ENCODE measurements around the gene GPR35. TPM values are rescaled to one million over a fixed set of nuclear protein-coding genes. Genes with fewer than 3 reads are reported as not detected.
"Not testable (repeated sequence)": the region's sequence is repeated elsewhere in the genome, so short reads cannot be mapped to it uniquely, and the experiment has no call there.

GPR35 gene
- total RNA-seq, 1 donor from 2014 or later, result 1.5 TPM

GRCh38 chr2:240615820-240616547 is 9.3 kb upstream of the GPR35 start:
- DNase-seq, result no peak
- H3K27me3 Mint-ChIP-seq (ENCODE audit: unreplicated experiment), result peaks cover 2% of the 10 kb centered on the region
- H3K9me3 Mint-ChIP-seq (ENCODE audit: unreplicated experiment), result peaks cover 8% of the 10 kb centered on the region
- H3K4me1 Mint-ChIP-seq (ENCODE audit: low read depth, unreplicated experiment), result no peaks in the 10 kb centered on the region
- no peak for TF ChIP-seq CTCF (IDR thresholded peaks at IDR 0.05; ENCODE audit: partially characterized antibody, unreplicated experiment)
- H3K4me3 Mint-ChIP-seq (ENCODE audit: unreplicated experiment), result no peak overlapping the region
- no peak overlapping the region for H3K27ac Mint-ChIP-seq (ENCODE audit: unreplicated experiment)
- peaks cover 33% of the 10 kb centered on the region for H3K36me3 Mint-ChIP-seq (ENCODE audit: unreplicated experiment)

GRCh38 chr2:240616860-240617666 is 8.2 kb upstream of the GPR35 start:
- H3K9me3 Mint-ChIP-seq (ENCODE audit: unreplicated experiment), result peaks cover 10% of the 10 kb centered on the region
- H3K27me3 Mint-ChIP-seq (ENCODE audit: unreplicated experiment); DNase-seq; H3K27ac Mint-ChIP-seq (ENCODE audit: unreplicated experiment); H3K4me1 Mint-ChIP-seq (ENCODE audit: low read depth, unreplicated experiment); H3K4me3 Mint-ChIP-seq (ENCODE audit: unreplicated experiment): not testable (repeated sequence)
- H3K36me3 Mint-ChIP-seq (ENCODE audit: unreplicated experiment), result peaks cover 27% of the 10 kb centered on the region

DNA sequence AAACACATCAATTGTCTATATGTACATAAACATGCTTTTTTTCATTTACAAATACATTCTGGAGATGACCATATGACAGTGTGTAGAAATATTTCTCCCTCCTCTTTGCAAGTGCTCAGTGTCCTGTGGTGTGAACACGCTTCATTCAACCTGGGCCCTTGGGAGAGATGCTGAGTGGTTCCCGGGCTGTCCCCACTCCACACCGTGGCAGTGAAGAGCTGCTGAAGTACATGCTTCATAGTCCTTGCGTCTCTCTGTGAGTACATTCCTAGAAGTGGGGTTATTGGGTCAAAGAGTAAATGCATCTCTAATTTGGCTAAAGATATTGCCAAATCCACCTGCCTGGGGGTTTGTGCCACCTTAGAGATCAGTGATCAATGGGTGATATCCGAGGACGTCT is 6.5 kb upstream of the GPR35 start:
- no peak for DNase-seq
- no peak overlapping the region for H3K4me3 Mint-ChIP-seq (ENCODE audit: unreplicated experiment)
- peaks cover 14% of the 10 kb centered on the region for H3K9me3 Mint-ChIP-seq (ENCODE audit: unreplicated experiment)
- peaks cover 27% of the 10 kb centered on the region for H3K36me3 Mint-ChIP-seq (ENCODE audit: unreplicated experiment)
- H3K27me3 Mint-ChIP-seq (ENCODE audit: unreplicated experiment), result peaks cover 3% of the 10 kb centered on the region
- H3K27ac Mint-ChIP-seq (ENCODE audit: unreplicated experiment), result no peak overlapping the region
- no peak for TF ChIP-seq CTCF (IDR thresholded peaks at IDR 0.05; ENCODE audit: partially characterized antibody, unreplicated experiment)
- no peaks in the 10 kb centered on the region for H3K4me1 Mint-ChIP-seq (ENCODE audit: low read depth, unreplicated experiment)

DNA sequence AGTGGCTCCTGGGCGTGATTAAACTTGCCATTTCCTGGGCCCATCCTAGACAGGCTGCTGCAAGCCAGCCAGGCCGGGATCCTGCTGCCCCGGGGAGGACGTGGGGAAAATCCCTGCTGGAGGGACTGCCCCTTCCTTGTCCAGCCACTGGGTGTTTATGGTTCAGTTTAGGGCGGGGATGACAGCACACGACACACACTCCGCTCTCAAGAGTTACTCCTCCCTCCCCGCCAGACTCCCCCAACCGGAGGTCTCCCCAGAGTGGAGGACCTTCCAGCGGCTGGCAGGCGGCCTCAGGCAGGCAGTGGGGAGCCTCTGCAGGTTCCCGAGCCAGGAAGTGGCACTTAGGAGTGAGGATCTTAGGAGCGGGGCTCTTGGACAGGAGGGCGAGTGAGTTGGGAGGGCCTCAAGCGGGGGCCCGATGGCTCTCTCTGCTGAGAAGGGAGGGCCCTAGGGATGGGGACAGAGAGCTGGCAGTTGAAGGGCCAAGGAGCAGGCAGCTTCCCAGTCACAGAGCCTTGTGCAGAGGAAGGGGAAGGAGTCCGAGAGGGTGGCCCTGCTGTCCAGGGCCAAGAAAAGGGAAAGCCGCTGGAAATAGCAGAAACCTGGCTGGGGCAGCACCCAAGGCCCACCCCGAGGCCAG is 5.7 kb upstream of the GPR35 start:
- no peak for DNase-seq
- Mint-ChIP-seq H3K4me3 (ENCODE audit: unreplicated experiment) (no peak overlapping the region), H3K4me1 (ENCODE audit: low read depth, unreplicated experiment) (no peaks in the 10 kb centered on the region), H3K27me3 (ENCODE audit: unreplicated experiment) (peaks cover 3% of the 10 kb centered on the region), H3K36me3 (ENCODE audit: unreplicated experiment) (peaks cover 27% of the 10 kb centered on the region), H3K27ac (ENCODE audit: unreplicated experiment) (no peak overlapping the region), H3K9me3 (ENCODE audit: unreplicated experiment) (peaks cover 14% of the 10 kb centered on the region)
- TF ChIP-seq CTCF (IDR thresholded peaks at IDR 0.05; ENCODE audit: partially characterized antibody, unreplicated experiment), result no peak

DNA sequence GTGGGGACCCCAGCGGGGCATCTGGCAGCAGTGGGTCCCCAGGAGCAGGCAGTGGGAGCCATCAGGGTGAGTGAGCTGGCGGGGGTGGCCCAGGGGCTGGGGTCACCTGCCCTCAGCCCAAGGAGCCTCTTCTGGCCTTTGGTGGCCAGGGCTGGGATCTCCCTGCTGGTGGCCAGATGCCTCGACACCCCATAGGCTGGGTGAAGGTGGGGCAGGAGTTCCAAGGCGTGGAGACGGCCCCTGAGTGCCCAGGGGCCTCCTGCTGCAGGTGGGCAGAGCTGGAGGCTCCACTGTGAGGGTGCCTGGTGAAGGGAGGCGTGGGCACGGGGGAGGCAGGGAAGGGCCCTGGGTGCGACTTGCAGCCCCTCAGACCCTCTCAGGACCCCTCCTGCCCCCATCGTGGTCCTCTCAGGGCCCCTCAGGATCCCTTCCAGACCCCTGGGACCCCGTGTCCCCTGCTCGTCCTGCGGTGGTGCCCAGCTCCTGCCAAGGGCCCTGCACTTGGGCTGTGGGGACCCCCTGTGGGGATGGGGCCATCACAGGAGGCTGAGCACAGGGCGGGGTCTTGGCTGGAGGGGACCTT is 5.0 kb upstream of the GPR35 start:
- Mint-ChIP-seq H3K4me1 (ENCODE audit: low read depth, unreplicated experiment) (no peaks in the 10 kb centered on the region), H3K36me3 (ENCODE audit: unreplicated experiment) (peaks cover 27% of the 10 kb centered on the region), H3K4me3 (ENCODE audit: unreplicated experiment) (no peak overlapping the region), H3K27ac (ENCODE audit: unreplicated experiment) (no peak overlapping the region), H3K27me3 (ENCODE audit: unreplicated experiment) (peaks cover 3% of the 10 kb centered on the region), H3K9me3 (ENCODE audit: unreplicated experiment) (peaks cover 14% of the 10 kb centered on the region)
- no peak for DNase-seq
- no peak for TF ChIP-seq CTCF (IDR thresholded peaks at IDR 0.05; ENCODE audit: partially characterized antibody, unreplicated experiment)
